Activated naive CD4-positive, alpha-beta T cell treated with anti-CD3 and anti-CD28 coated beads, Interleukin-2, amount 10 ng/mL, durations not matched to agents 7 days and 5 days (primary cell): ENCODE data around the gene CDH4.

Experiments
- CTCF ChIA-PET: fragments of 350-600 bp; sonication (Branson Sonifier 250); formaldehyde crosslinking; loops from one replicate; lab custom pipeline; 2021; ENCODE audit warnings: antibody characterized with exemption; lab: Charles Lee
- DNase-seq: peaks from one replicate; pipeline ENCODE4 v3.0.0-alpha.2; 2020
- H3K27ac Mint-ChIP-seq: one replicate; pipeline ENCODE4 v1.8.0; 2021; ENCODE audit warnings: mild to moderate bottlenecking, moderate library complexity, mixed read lengths
- H3K27me3 Mint-ChIP-seq: one replicate; pipeline ENCODE4 v1.8.0; 2021; ENCODE audit warnings: mild to moderate bottlenecking, mixed read lengths
- H3K36me3 Mint-ChIP-seq: one replicate; pipeline ENCODE4 v1.8.0; 2021; ENCODE audit warnings: mixed read lengths
- H3K4me1 Mint-ChIP-seq: one replicate; pipeline ENCODE4 v1.8.0; 2021; ENCODE audit warnings: mixed read lengths
- H3K4me3 Mint-ChIP-seq: one replicate; pipeline ENCODE4 v1.8.0; 2021; ENCODE audit warnings: mild to moderate bottlenecking, moderate library complexity, mixed read lengths
- H3K9me3 Mint-ChIP-seq: one replicate; pipeline ENCODE4 v1.8.0; 2021; ENCODE audit warnings: mixed read lengths

Gene CDH4

GRCh38 chr20:61758564-61759200, 506.6 kb downstream of the CDH4 start:
- H3K27me3 Mint-ChIP-seq = peaks cover 4% of the 10 kb centered on the region
- H3K27ac Mint-ChIP-seq = no peak overlapping the region
- no peaks in the 10 kb centered on the region for H3K9me3 Mint-ChIP-seq
- CTCF ChIA-PET = no interaction called here
- H3K36me3 Mint-ChIP-seq = no peaks in the 10 kb centered on the region
- no peaks in the 10 kb centered on the region for H3K4me1 Mint-ChIP-seq
- no peak for DNase-seq
- H3K4me3 Mint-ChIP-seq = no peak overlapping the region

GRCh38 chr20:61759286-61760065, 507.4 kb downstream of the CDH4 start:
- no peaks in the 10 kb centered on the region for H3K9me3 Mint-ChIP-seq
- no peaks in the 10 kb centered on the region for H3K4me1 Mint-ChIP-seq
- no peak for DNase-seq
- no peak overlapping the region for H3K27ac Mint-ChIP-seq
- H3K36me3 Mint-ChIP-seq = no peaks in the 10 kb centered on the region
- CTCF ChIA-PET = no interaction called here
- peaks cover 4% of the 10 kb centered on the region for H3K27me3 Mint-ChIP-seq
- H3K4me3 Mint-ChIP-seq = no peak overlapping the region

DNA sequence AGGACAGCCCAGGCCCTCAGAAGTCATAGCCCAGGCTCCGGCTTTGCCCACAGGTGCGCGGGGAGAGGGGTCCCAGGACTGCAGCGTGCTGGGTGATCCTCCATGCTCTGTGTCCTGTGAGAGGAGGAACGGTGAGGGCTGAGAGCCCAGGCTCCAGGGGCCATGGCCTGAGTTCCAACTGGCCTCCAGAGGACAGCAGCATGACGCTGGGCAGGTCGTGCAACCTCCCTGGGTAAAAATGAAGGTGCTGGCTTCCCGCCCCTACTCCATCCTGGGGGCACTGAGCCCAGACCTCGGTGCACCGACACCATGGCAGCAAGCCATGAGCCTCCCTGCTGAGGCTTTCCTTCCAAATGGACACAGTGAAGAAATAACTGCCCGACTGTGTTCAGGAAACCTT, 508.3 kb downstream of the CDH4 start:
- peak; percentile 12 for DNase-seq
- CTCF ChIA-PET = no interaction called here
- no peaks in the 10 kb centered on the region for H3K9me3 Mint-ChIP-seq
- H3K4me1 Mint-ChIP-seq = no peaks in the 10 kb centered on the region
- peaks cover 4% of the 10 kb centered on the region for H3K27me3 Mint-ChIP-seq
- H3K36me3 Mint-ChIP-seq = no peaks in the 10 kb centered on the region
- H3K27ac Mint-ChIP-seq = no peak overlapping the region
- H3K4me3 Mint-ChIP-seq = no peak overlapping the region

GRCh38 chr20:61760731-61761130, 508.7 kb downstream of the CDH4 start:
- H3K4me3 Mint-ChIP-seq = no peak overlapping the region
- CTCF ChIA-PET = no interaction called here
- H3K36me3 Mint-ChIP-seq = no peaks in the 10 kb centered on the region
- H3K4me1 Mint-ChIP-seq = no peaks in the 10 kb centered on the region
- H3K27ac Mint-ChIP-seq = no peak overlapping the region
- peaks cover 4% of the 10 kb centered on the region for H3K27me3 Mint-ChIP-seq
- no peaks in the 10 kb centered on the region for H3K9me3 Mint-ChIP-seq
- peak; percentile 10 for DNase-seq

DNA sequence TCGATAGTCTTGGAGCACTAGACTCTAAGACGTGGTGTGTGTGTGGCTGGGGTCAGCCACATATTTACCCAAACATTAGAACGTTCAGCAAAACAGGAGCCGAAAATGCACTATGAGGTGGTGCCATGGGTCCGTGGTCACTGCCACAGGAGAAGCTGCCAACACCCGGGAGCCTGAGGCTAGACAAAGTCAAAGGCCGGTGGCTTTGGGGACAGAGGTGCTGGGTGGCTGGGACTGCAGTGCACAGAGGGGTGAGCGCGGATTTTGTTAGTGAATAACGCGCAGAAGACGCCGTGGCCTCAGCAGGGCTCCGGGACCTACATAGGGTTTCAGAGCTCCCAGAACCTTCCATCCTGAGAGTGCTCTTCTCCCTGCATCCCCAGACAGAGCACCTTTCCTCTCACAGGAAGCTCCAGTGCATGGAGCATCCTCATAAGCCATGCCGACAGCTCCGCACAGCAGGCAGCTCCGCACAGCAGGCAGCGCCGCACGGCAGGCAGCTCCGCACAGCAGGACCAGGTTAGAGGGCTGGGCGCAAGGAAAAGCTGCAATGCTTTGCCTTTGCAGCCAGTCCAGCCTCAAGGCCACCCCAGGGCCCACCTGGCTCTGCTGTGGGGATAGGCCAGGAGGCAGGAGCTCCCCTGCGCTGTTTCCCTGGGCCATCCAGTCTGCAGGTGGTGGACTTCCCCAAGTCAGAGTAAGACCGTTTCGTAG, 509.5 kb downstream of the CDH4 start:
- Mint-ChIP-seq H3K9me3 (no peaks in the 10 kb centered on the region), H3K4me3 (no peak overlapping the region), H3K27ac (no peak overlapping the region), H3K27me3 (peaks cover 4% of the 10 kb centered on the region), H3K36me3 (no peaks in the 10 kb centered on the region), H3K4me1 (no peaks in the 10 kb centered on the region)
- DNase-seq = peak; percentile 13
- CTCF ChIA-PET = no interaction called here

DNA sequence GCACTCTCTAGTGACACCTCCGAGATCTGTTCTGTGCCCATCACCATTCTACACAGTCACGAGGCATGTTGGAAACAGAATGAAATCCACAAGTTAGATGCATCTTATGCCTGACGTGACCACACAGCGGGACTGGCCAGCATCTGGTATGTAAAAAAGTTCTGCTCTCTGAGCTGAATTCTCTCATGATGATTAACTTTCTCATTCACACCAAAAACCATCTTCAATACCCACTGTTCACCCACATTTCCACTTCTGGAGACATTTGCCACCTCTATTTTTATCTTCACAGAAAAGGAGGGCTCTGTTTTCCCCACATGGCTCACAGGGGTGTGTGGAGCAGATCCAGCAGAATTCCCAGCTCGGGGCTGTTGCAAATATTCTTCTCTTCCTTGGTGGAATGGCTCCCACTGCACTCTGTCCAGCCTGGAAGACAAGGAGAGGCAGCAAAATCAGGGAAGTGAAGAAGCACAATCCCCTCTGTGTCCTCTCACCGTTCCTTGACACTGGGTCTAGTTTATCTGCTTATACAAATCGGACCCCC, 510.2 kb downstream of the CDH4 start:
- Mint-ChIP-seq H3K9me3 (no peaks in the 10 kb centered on the region), H3K4me3 (no peak overlapping the region), H3K4me1 (no peaks in the 10 kb centered on the region), H3K36me3 (no peaks in the 10 kb centered on the region), H3K27ac (no peak overlapping the region), H3K27me3 (peaks cover 4% of the 10 kb centered on the region)
- DNase-seq = peak; percentile 4
- CTCF ChIA-PET = no interaction called here

GRCh38 chr20:61762886-61763739, 511.1 kb downstream of the CDH4 start:
- Mint-ChIP-seq H3K36me3 (no peaks in the 10 kb centered on the region), H3K9me3 (no peaks in the 10 kb centered on the region), H3K27me3 (no peaks in the 10 kb centered on the region), H3K4me1 (no peaks in the 10 kb centered on the region), H3K4me3 (no peak overlapping the region), H3K27ac (no peak overlapping the region)
- CTCF ChIA-PET = no interaction called here
- DNase-seq = peak; percentile 12

DNA sequence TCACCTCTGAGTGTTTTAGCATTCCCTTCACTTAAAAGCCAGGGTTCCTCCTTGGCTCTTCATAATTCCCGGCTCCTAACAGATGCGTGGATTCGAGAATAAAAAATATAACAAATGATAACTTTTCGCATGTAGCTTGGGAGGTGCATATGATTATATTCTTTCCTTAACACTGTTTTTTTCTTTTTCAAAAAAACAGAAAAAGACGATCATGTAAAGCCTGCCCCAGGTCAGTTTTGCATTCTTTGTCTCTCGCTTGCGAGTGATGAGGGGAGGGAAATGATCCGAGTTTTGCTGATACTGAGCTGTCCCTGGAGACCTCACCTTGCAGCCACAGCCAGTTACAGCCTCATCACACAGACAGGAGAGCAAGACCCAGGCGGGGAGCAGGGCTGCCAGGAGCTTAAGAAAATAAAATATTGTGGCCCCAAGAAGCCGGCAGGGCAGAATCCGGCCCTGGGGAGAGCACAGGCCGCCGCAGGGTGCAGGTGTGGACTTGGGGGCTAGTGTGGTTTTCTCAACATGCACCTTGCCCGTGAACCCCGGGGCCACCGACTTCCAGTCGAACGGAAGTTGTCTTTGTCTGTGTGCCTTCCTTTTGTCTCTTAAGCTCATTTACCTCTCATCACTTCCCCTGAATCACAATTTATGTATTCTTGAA, 511.8 kb downstream of the CDH4 start:
- Mint-ChIP-seq H3K27me3 (no peaks in the 10 kb centered on the region), H3K4me1 (no peaks in the 10 kb centered on the region), H3K4me3 (no peak overlapping the region), H3K9me3 (no peaks in the 10 kb centered on the region), H3K36me3 (no peaks in the 10 kb centered on the region), H3K27ac (no peak overlapping the region)
- CTCF ChIA-PET = no interaction called here
- DNase-seq = no peak

GRCh38 chr20:61764471-61765025, 512.5 kb downstream of the CDH4 start:
- Mint-ChIP-seq H3K27me3 (no peaks in the 10 kb centered on the region), H3K4me3 (no peak overlapping the region), H3K4me1 (no peaks in the 10 kb centered on the region), H3K9me3 (no peaks in the 10 kb centered on the region), H3K27ac (no peak overlapping the region), H3K36me3 (no peaks in the 10 kb centered on the region)
- CTCF ChIA-PET = no interaction called here
- peak; percentile 2 for DNase-seq

- DNase-seq = peak; percentile 8
- no peaks in the 10 kb centered on the region for H3K9me3 Mint-ChIP-seq
- H3K36me3 Mint-ChIP-seq = no peaks in the 10 kb centered on the region
- no peak overlapping the region for H3K4me3 Mint-ChIP-seq
- H3K4me1 Mint-ChIP-seq = no peaks in the 10 kb centered on the region
- H3K27me3 Mint-ChIP-seq = no peaks in the 10 kb centered on the region
- CTCF ChIA-PET = no interaction called here
- no peak overlapping the region for H3K27ac Mint-ChIP-seq
Observed at GRCh38 chr20:61765081-61765870, 513.2 kb downstream of the CDH4 start.

- DNase-seq = peak; percentile 16
- Mint-ChIP-seq H3K9me3 (no peaks in the 10 kb centered on the region), H3K4me3 (no peak overlapping the region), H3K36me3 (no peaks in the 10 kb centered on the region), H3K4me1 (no peaks in the 10 kb centered on the region), H3K27me3 (no peaks in the 10 kb centered on the region), H3K27ac (no peak overlapping the region)
- CTCF ChIA-PET = no interaction called here
Observed at GRCh38 chr20:61765871-61766654, 514.0 kb downstream of the CDH4 start.

DNA sequence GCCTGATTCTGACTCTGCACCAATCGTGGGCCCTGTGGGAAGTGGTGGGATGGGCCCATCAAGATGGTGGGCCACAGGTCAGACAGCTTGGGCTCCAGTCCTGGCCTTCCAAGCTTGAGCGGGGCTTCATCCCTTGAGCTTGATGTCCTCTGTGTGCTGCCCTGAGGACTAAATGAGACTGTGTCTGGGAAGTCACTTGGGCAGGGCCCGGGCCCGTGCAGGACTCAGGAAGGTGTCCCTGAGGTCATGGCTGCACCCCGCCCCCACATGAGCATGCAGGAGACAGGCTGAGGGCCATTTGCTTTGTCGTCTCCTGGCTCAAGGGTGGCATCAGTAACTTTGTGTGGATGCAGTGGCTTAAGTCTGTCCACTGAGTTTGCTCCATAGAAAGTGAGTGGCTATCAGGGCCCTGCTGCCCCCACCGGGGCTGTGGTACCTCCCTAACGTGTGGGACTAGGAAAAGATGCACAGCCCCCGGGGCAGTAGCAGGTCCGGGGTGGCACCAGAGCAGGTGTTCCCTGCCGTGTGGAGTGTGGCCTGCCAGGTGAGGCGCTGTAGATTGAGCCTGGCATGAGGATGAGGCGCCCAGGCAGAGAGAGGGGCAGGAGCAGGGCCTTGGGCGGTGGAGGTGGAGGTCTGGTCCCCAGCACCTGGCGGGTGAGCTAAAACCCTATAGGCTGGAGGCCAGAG, 515.0 kb downstream of the CDH4 start:
- Mint-ChIP-seq H3K4me1 (no peaks in the 10 kb centered on the region), H3K36me3 (no peaks in the 10 kb centered on the region), H3K9me3 (no peaks in the 10 kb centered on the region), H3K27ac (no peak overlapping the region), H3K27me3 (no peaks in the 10 kb centered on the region), H3K4me3 (no peak overlapping the region)
- DNase-seq = peak; percentile 17
- CTCF ChIA-PET = no interaction called here
